ENCODE results near the gene EXT2. TPM values are rescaled to one million over a fixed set of nuclear protein-coding genes. Genes with fewer than 3 reads are reported as not detected.

The EXT2 gene
- total RNA-seq, 4 donors from 2014 or later = 20.4 to 24.8 (median 23.1) TPM

GRCh38 chr11:44277196-44278090 lies 182.0 kb downstream of the EXT2 start:
- intact Hi-C loops (cut with DNase I; ENCODE audit: low total_unique reads) (no loop called here), in situ Hi-C loops (cut with MboI; ENCODE audit: low sequenced_read_pairs in 4 of 4) (loop anchor here in 1 of 4 donors (25.0 kb wide), 1 partner anchor 165 kb away; no protein-coding TSS in a partner anchor)
- TF ChIP-seq POLR2A (IDR thresholded peaks at IDR 0.05) (no peak), CTCF (IDR thresholded peaks at IDR 0.05 in 4 of 5, conservative IDR thresholded peaks at IDR 0.05 in 1 of 5) (no peak)

DNA sequence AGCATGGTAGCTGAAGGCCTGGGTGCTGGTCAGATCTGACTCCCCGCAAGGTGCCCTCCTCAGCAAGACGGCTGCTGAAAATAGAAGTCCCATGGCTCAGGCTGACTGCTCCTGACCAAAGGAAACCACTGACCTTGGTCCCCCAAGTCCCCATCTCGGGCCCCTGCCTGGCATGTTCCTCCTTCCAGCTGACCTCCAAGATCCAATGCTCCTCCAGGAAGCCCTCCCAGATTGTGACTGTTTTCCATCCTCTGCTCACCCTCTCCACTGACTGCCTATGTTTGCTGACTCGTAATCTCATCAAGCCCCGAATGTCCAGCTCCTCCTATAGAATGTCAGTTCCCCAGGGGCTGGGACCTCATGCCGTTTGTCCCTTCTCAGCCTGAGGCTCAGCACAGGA lies 184.0 kb downstream of the EXT2 start:
- Histone ChIP-seq H3K4me1 (no peaks in the 10 kb centered on the region), H3K27ac (no peak overlapping the region), H3K4me3 (no peak overlapping the region), H3K36me3 (no peaks in the 10 kb centered on the region), H3K9me3 (no peaks in the 10 kb centered on the region), H3K27me3 (no peaks in the 10 kb centered on the region)
- intact Hi-C loops (cut with DNase I; ENCODE audit: low total_unique reads) = no loop called here
- ATAC-seq (no peak), DNase-seq (no peak)
- in situ Hi-C loops (cut with MboI; ENCODE audit: low sequenced_read_pairs in 4 of 4) = loop anchor here in 1 of 4 donors (25.0 kb wide), 1 partner anchor 167 kb away; no protein-coding TSS in a partner anchor
- TF ChIP-seq CTCF (IDR thresholded peaks at IDR 0.05 in 4 of 5, conservative IDR thresholded peaks at IDR 0.05 in 1 of 5) (no peak), POLR2A (IDR thresholded peaks at IDR 0.05) (no peak)

More at GRCh38 chr11:44277196-44278090, 182.0 kb downstream of the EXT2 start:
- no peaks in the 10 kb centered on the region for H3K36me3 ChIP-seq
- H3K9me3 ChIP-seq = no peaks in the 10 kb centered on the region
- no peak overlapping the region for H3K4me3 ChIP-seq
- ATAC-seq (no peak), DNase-seq (no peak)
- H3K27ac ChIP-seq = no peak overlapping the region
- H3K27me3 ChIP-seq = no peaks in the 10 kb centered on the region
- H3K4me1 ChIP-seq = no peaks in the 10 kb centered on the region

DNA sequence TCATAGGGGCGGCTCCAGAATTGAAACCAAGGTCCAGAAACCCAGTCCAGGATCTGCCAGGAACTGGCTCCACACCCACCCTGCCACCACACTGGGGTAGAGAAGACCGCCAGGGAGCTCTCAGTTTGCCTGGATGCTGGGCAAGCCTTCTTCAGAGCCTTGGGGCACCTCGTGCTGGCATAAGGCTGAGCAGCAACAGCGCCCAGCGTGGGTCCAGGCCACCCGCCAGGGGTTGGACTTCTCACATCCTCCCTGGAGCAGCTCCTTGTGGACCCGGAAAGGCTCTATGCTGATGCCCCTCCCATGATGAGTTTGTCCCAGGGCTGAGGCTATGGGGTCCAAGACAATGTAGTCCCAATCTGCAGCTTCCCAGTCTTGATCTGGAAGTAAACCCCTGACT lies 184.8 kb downstream of the EXT2 start:
- in situ Hi-C loops (cut with MboI; ENCODE audit: low sequenced_read_pairs in 4 of 4) (loop anchor here in 1 of 4 donors (25.0 kb wide), 1 partner anchor 168 kb away; no protein-coding TSS in a partner anchor), intact Hi-C loops (cut with DNase I; ENCODE audit: low total_unique reads) (no loop called here)

GRCh38 chr11:44281151-44281550 lies 185.7 kb downstream of the EXT2 start:
- H3K36me3 ChIP-seq = no peaks in the 10 kb centered on the region
- intact Hi-C loops (cut with DNase I; ENCODE audit: low total_unique reads) = no loop called here
- DNase-seq = no peak
- TF ChIP-seq POLR2A (IDR thresholded peaks at IDR 0.05) (no peak), CTCF (IDR thresholded peaks at IDR 0.05 in 4 of 5, conservative IDR thresholded peaks at IDR 0.05 in 1 of 5) (no peak)
- H3K4me1 ChIP-seq = no peaks in the 10 kb centered on the region
- H3K4me3 ChIP-seq = no peak overlapping the region
- H3K27me3 ChIP-seq = no peaks in the 10 kb centered on the region
- H3K9me3 ChIP-seq = no peaks in the 10 kb centered on the region
- in situ Hi-C loops (cut with MboI; ENCODE audit: low sequenced_read_pairs in 4 of 4) = loop anchor here in 1 of 4 donors (25.0 kb wide), 1 partner anchor 169 kb away; no protein-coding TSS in a partner anchor
- ATAC-seq = no peak
- no peak overlapping the region for H3K27ac ChIP-seq

More for the DNA sequence above, 184.8 kb downstream of the EXT2 start:
- Histone ChIP-seq H3K9me3 (no peaks in the 10 kb centered on the region), H3K27me3 (no peaks in the 10 kb centered on the region), H3K27ac (no peak overlapping the region), H3K4me3 (no peak overlapping the region), H3K36me3 (no peaks in the 10 kb centered on the region), H3K4me1 (no peaks in the 10 kb centered on the region)
- ATAC-seq = no peak
- no peak for DNase-seq
- no peak for TF ChIP-seq POLR2A (IDR thresholded peaks at IDR 0.05)
- TF ChIP-seq CTCF (IDR thresholded peaks at IDR 0.05 in 4 of 5, conservative IDR thresholded peaks at IDR 0.05 in 1 of 5) = no peak
